ENCODE measurements around the gene TTLL7.
A peak's percentile ranks its signal among the peaks of the same experiment; 100 is the strongest.

TTLL7 gene

DNA sequence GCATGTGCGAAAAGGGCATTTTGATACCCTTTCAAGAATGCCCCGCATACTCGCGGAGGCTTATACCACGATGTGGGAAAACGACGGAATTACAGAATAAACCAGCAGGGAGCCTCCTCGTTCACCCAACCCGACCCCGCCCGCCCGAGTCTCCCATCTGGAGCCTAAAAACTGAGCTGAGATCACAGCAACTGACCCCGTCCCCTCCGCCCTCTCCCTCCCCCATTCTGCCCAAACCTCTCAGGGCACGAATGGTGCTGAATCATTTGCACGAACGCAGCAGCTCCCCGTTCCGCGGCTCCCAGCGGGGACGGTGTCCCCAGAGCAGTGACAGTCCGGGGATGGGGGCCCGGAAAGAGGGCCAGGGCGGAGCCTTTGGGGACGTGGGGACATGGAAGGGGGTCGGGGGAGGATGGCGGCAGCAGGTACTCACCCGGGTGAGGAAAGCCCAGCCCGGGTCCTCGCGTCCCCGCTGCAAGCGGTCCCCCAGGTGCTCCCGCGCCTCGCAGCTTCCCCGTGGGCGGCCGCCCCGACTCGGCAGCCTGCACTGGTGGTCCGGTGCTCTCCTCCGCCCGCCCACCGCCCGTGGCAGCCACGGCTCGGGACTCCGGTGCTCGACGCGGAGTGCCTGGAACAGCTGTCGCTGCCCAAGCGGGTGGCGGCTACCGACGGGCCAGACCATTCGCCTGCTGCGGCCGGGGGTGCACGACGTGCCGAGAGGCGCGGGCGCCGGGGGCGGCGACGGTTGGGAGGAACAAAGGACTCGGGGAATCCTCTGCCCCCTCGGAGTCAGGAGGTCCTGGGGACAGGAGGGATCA lies at the start of gene TTLL7:
Gene TTLL7 (minus strand): TSS at position 635 of the 818 bp plus-strand sequence. CDS start 46,921 bp downstream, outside the sequence.
- no peak for TF ChIP-seq CTCF (IDR thresholded peaks at IDR 0.05; ENCODE audit: extremely low read depth, insufficient read depth, missing control alignments)
- peak; percentile 80 for DNase-seq (ENCODE audit: low spot score)
- in situ Hi-C loops (cut with MboI; ENCODE audit: low pct_unique_long_range_greater_than_20kb, low sequenced_read_pairs, unreplicated experiment): no loop called here

DNA sequence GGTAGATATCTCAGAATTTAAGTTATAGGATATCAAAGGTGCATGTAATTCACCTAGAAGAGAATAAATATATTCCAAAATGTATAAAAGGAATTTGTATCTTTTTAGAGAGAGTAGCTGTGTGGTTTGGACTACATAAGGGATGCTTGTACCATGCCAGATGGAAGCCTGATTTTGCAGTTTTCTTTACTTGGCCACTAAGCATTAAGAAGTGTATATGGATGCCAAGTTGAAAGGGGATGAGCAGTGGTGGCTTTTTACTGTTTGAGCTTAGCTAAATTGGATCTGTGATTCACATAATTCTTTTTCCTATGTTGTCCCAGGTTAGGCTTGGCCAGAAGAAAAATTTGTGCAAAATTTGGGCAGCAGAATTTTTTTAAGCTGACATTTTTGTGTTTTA lies 43.5 kb upstream of the TTLL7 start:
- in situ Hi-C loops (cut with MboI; ENCODE audit: low pct_unique_long_range_greater_than_20kb, low sequenced_read_pairs, unreplicated experiment): no loop called here
- TF ChIP-seq CTCF (IDR thresholded peaks at IDR 0.05; ENCODE audit: extremely low read depth, insufficient read depth, missing control alignments): no peak
- no peak for DNase-seq (ENCODE audit: low spot score)

DNA sequence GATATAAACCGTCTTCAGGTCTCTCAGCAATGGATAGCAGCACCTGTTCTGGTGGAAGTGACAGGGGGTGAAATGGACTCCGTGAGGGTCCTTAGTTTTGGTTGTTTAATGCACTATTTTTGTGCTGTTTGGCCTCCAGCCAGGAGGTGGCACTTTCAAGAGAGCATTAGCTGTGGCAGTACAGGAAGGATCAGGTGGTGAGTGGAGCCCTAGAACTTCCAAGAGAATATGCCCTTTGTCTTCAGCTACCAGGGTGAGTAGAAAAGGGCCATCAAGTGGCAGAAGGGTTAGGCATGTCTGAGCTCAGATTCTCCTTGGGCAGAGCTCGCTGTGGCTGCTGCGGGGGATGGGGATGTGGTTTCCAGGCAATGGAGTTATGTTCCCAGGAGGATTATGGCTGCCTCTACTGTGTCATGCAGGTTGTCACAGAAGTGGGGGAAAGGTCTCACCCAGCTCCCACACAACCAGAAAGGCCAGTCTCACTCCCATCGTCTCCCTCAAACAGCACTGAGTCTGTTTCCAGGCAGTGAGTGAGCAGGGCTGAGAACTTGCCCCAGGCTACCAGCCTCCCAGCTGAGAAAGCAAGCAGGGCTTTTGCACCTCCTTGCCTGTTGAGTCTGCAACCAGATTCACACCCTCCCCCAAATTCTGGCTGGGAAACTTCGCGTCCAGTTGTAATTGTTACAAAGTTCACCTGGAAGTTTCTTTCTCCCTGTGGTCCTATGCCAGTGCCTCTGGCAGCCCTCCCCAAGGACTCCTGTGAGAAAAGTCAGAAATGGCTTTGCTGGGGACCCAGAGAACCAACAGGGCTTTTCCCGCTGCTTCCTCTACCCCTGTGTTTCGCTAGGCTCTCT lies 39.1 kb upstream of the TTLL7 start:
- no peak for DNase-seq (ENCODE audit: low spot score)
- in situ Hi-C loops (cut with MboI; ENCODE audit: low pct_unique_long_range_greater_than_20kb, low sequenced_read_pairs, unreplicated experiment): no loop called here
- no peak for TF ChIP-seq CTCF (IDR thresholded peaks at IDR 0.05; ENCODE audit: extremely low read depth, insufficient read depth, missing control alignments)

DNA sequence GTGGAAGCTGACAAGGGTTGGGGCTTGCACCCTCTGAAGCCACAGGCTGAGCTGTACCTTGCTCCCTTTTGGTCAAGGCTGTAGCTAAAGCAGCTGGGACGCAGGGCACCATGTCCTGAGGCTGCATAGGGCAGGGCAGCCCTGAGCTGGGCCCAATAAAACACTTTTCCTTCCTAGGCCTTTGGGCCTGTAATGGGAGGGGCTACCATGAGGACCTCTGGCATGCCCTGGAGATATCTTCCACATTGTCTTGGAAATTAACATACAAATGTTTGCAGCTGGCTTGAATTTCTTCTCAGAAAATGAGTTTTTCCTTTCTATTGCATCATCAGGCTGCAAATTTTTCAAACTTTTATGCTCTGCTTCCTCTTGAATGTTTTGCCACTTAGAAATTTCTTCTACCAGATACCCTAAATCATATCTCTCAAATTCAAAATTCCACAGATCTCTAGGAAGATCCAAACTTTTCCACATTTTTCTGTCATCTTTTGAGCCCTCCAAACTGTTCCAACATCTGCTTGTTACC lies 32.9 kb upstream of the TTLL7 start:
- in situ Hi-C loops (cut with MboI; ENCODE audit: low pct_unique_long_range_greater_than_20kb, low sequenced_read_pairs, unreplicated experiment): no loop called here
- DNase-seq (ENCODE audit: low spot score): no peak
- TF ChIP-seq CTCF (IDR thresholded peaks at IDR 0.05; ENCODE audit: extremely low read depth, insufficient read depth, missing control alignments): no peak

GRCh38 chr1:84027368-84027767 lies 28.4 kb upstream of the TTLL7 start:
- no peak for DNase-seq (ENCODE audit: low spot score)
- in situ Hi-C loops (cut with MboI; ENCODE audit: low pct_unique_long_range_greater_than_20kb, low sequenced_read_pairs, unreplicated experiment): no loop called here

More at GRCh38 chr1:84027368-84027767, 28.4 kb upstream of the TTLL7 start:
- no peak for TF ChIP-seq CTCF (IDR thresholded peaks at IDR 0.05; ENCODE audit: extremely low read depth, insufficient read depth, missing control alignments)

Data from GM13977 (cell line).